MM.1S (cell line): Measurements from ENCODE around the gene CBX6.

Experiments
- DNase-seq: peaks from one replicate; pipeline ENCODE4 v3.0.0-alpha.2; 2015
- H2AFZ ChIP-seq: fragments of 300-600 bp; sonication (generic); 2 replicates; pipeline ENCODE4 v1.6.0; 2016; ENCODE audit warnings: antibody characterized with exemption, low read length
- H3F3A ChIP-seq: fragments of 300-600 bp; sonication (generic); 2 replicates; pipeline ENCODE4 v1.6.1; 2016; ENCODE audit warnings: mild to moderate bottlenecking, antibody characterized with exemption, low read length, moderate library complexity, mixed read lengths; ENCODE audit not compliant: insufficient read depth
- H3K27ac ChIP-seq: fragments of 300-600 bp; sonication (generic); 2 replicates; pipeline ENCODE4 v1.5.1; 2016; ENCODE audit warnings: mild to moderate bottlenecking, low read length
- H3K27me3 ChIP-seq: fragments of 300-600 bp; sonication (generic); replicated peaks from 2 replicates; pipeline ENCODE4 v1.6.0; 2016; ENCODE audit warnings: low read length; ENCODE audit not compliant: insufficient read depth
- H3K36me3 ChIP-seq: fragments of 300-600 bp; sonication (generic); replicated peaks from 2 replicates; pipeline ENCODE4 v1.6.1; 2016; ENCODE audit warnings: mild to moderate bottlenecking, low read length, mixed read lengths; ENCODE audit not compliant: insufficient read depth
- H3K4me1 ChIP-seq: fragments of 300-600 bp; sonication (generic); 2 replicates; pipeline ENCODE4 v1.6.1; 2016; ENCODE audit warnings: low read length, mixed read lengths
- H3K4me2 ChIP-seq: fragments of 300-600 bp; sonication (generic); 2 replicates; pipeline ENCODE4 v1.6.0; 2016; ENCODE audit warnings: low read depth, low read length
- H3K4me3 ChIP-seq: fragments of 300-600 bp; sonication (generic); 2 replicates; pipeline ENCODE4 v1.5.1; 2016; ENCODE audit warnings: low read length, mixed read lengths
- H3K79me2 ChIP-seq: fragments of 300-600 bp; sonication (generic); 2 replicates; pipeline ENCODE4 v1.6.1; 2016; ENCODE audit warnings: mixed run types, low read length, mixed read lengths
- H3K9ac ChIP-seq: fragments of 300-600 bp; sonication (generic); 2 replicates; pipeline ENCODE4 v1.6.1; 2016; ENCODE audit warnings: low read length, mixed read lengths
- H3K9me2 ChIP-seq: fragments of 300-600 bp; sonication (generic); replicated peaks from 2 replicates; pipeline ENCODE4 v1.6.1; 2016; ENCODE audit warnings: mild to moderate bottlenecking, low read length, mixed read lengths; ENCODE audit not compliant: insufficient read depth
- H3K9me3 ChIP-seq: fragments of 300-600 bp; sonication (generic); replicated peaks from 2 replicates; pipeline ENCODE4 v1.6.1; 2016; ENCODE audit warnings: mild to moderate bottlenecking, low read length, mixed read lengths; ENCODE audit not compliant: insufficient read depth
- H4K20me1 ChIP-seq: fragments of 300-600 bp; sonication (generic); 2 replicates; pipeline ENCODE4 v1.6.1; 2016; ENCODE audit warnings: mild to moderate bottlenecking, low read length, moderate library complexity, mixed read lengths; ENCODE audit not compliant: insufficient read depth
- EZH2 ChIP-seq: fragments of 300-600 bp; sonication (generic); optimal IDR thresholded peaks from 2 replicates; pipeline ENCODE3; 2017; ENCODE audit warnings: low read depth, mild to moderate bottlenecking, antibody characterized with exemption, low read length, mixed read lengths
- EZH2phosphoT487 ChIP-seq: fragments of 300-600 bp; sonication (generic); IDR thresholded peaks from 2 replicates; pipeline ENCODE4 v1.6.1; 2018; ENCODE audit warnings: antibody characterized with exemption, low read length
- TF ChIP-seq, protein P1 (sequence below): fragments of 300-600 bp; sonication (generic); IDR thresholded peaks from 2 replicates; pipeline ENCODE4 v1.5.1; 2016; ENCODE audit warnings: antibody characterized with exemption, low read length, mixed read lengths

Gene CBX6

GRCh38 chr22:38831166-38831945 lies 40.7 kb downstream of the CBX6 start:
- no peak for DNase-seq
- H3K9me2 ChIP-seq, result no peaks in the 10 kb centered on the region
- no peaks in the 10 kb centered on the region for H3K36me3 ChIP-seq
- H3K4me1 ChIP-seq, result no peaks in the 10 kb centered on the region
- H2AFZ ChIP-seq, result no peak overlapping the region
- H3K9me3 ChIP-seq, result no peaks in the 10 kb centered on the region
- no peak overlapping the region for H3K4me3 ChIP-seq
- no peak overlapping the region for H3K4me2 ChIP-seq
- no peaks in the 10 kb centered on the region for H4K20me1 ChIP-seq
- no peaks in the 10 kb centered on the region for H3F3A ChIP-seq
- H3K79me2 ChIP-seq, result no peaks in the 10 kb centered on the region
- H3K27ac ChIP-seq, result no peak overlapping the region
- no peak overlapping the region for H3K9ac ChIP-seq
- no peak for TF ChIP-seq EZH2
- TF ChIP-seq EZH2phosphoT487, result no peak
- TF ChIP-seq, protein P1, sequence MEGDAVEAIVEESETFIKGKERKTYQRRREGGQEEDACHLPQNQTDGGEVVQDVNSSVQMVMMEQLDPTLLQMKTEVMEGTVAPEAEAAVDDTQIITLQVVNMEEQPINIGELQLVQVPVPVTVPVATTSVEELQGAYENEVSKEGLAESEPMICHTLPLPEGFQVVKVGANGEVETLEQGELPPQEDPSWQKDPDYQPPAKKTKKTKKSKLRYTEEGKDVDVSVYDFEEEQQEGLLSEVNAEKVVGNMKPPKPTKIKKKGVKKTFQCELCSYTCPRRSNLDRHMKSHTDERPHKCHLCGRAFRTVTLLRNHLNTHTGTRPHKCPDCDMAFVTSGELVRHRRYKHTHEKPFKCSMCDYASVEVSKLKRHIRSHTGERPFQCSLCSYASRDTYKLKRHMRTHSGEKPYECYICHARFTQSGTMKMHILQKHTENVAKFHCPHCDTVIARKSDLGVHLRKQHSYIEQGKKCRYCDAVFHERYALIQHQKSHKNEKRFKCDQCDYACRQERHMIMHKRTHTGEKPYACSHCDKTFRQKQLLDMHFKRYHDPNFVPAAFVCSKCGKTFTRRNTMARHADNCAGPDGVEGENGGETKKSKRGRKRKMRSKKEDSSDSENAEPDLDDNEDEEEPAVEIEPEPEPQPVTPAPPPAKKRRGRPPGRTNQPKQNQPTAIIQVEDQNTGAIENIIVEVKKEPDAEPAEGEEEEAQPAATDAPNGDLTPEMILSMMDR, result no peak
- H3K27me3 ChIP-seq, result peaks cover 97% of the 10 kb centered on the region

GRCh38 chr22:38830845-38831108 lies 41.2 kb downstream of the CBX6 start:
- Histone ChIP-seq H3K9me3 (no peaks in the 10 kb centered on the region), H2AFZ (no peak overlapping the region), H3K4me1 (no peaks in the 10 kb centered on the region), H3K79me2 (no peaks in the 10 kb centered on the region), H3K36me3 (no peaks in the 10 kb centered on the region), H3K27me3 (peaks cover 94% of the 10 kb centered on the region), H3K4me2 (no peak overlapping the region), H3K9ac (no peak overlapping the region), H3F3A (no peaks in the 10 kb centered on the region), H3K27ac (no peak overlapping the region), H4K20me1 (no peaks in the 10 kb centered on the region), H3K4me3 (no peak overlapping the region), H3K9me2 (no peaks in the 10 kb centered on the region)
- no peak for TF ChIP-seq EZH2phosphoT487
- no peak for DNase-seq

GRCh38 chr22:38830026-38830844 lies 41.8 kb downstream of the CBX6 start:
- no peaks in the 10 kb centered on the region for H3K9me2 ChIP-seq
- H3K4me2 ChIP-seq, result no peak overlapping the region
- H3K27me3 ChIP-seq, result peaks cover 88% of the 10 kb centered on the region
- H3K36me3 ChIP-seq, result no peaks in the 10 kb centered on the region
- H3K4me1 ChIP-seq, result no peaks in the 10 kb centered on the region
- no peaks in the 10 kb centered on the region for H4K20me1 ChIP-seq
- no peaks in the 10 kb centered on the region for H3K79me2 ChIP-seq
- H3K4me3 ChIP-seq, result no peak overlapping the region
- TF ChIP-seq, protein P1, result no peak
- TF ChIP-seq EZH2, result no peak
- no peak for TF ChIP-seq EZH2phosphoT487
- no peak overlapping the region for H3K27ac ChIP-seq
- no peak for DNase-seq
- H3K9me3 ChIP-seq, result no peaks in the 10 kb centered on the region
- H3F3A ChIP-seq, result no peaks in the 10 kb centered on the region
- H2AFZ ChIP-seq, result no peak overlapping the region
- no peak overlapping the region for H3K9ac ChIP-seq

GRCh38 chr22:38829485-38829884 lies 42.5 kb downstream of the CBX6 start:
- Histone ChIP-seq H3K9me3 (no peaks in the 10 kb centered on the region), H3K9me2 (no peaks in the 10 kb centered on the region), H3K4me1 (no peaks in the 10 kb centered on the region), H2AFZ (no peak overlapping the region), H3F3A (no peaks in the 10 kb centered on the region), H3K27me3 (peaks cover 81% of the 10 kb centered on the region), H3K9ac (no peak overlapping the region), H3K4me2 (no peak overlapping the region), H3K4me3 (no peak overlapping the region), H4K20me1 (no peaks in the 10 kb centered on the region), H3K79me2 (no peaks in the 10 kb centered on the region), H3K27ac (no peak overlapping the region), H3K36me3 (no peaks in the 10 kb centered on the region)
- no peak for TF ChIP-seq EZH2
- no peak for TF ChIP-seq EZH2phosphoT487
- TF ChIP-seq, protein P1, result no peak
- no peak for DNase-seq
